HG02798 (cell line): ENCODE data around the gene TRABD2B.

Experiments used
- ATAC-seq: cut with Tn5 transposase; IDR thresholded peaks from one replicate; pipeline ENCODE4 v1.9.1; 2021; ENCODE audit warnings: mild to moderate bottlenecking; ENCODE audit not compliant: unreplicated experiment, poor library complexity

Gene TRABD2B

DNA sequence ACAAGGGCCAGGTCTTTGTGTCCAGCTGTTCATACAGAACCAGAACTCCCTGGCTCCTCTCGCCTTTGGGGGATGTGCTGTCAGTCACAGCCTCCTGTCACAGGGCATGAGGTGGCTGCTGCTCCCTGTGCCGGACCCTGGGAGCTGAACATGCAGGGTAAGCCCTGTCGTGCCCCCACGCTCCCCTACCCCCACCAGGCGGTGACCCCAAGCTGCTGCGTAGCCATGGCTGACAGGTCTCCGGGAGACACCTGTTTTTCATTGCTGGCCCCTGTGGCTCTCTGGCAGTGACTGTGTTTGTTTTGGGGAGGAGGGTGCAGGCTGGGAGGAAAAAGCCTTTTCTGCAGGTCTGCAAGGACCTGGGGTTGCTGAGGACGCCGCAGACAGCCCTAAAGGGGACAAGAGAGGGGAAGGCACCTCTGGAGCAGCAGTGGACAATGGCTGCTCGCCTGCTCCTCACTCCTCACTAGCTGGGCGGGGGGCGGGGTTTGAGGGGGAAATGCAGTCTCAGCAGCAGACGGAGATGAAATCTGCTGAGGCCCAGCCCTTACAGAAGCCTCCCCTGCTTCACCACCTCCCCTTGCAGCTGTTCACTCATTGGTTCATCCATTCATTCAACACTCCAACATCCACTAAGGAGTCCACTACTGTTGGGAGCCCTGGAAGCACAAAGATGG is 81.4 kb downstream of the TRABD2B start:
- no peak for ATAC-seq

DNA sequence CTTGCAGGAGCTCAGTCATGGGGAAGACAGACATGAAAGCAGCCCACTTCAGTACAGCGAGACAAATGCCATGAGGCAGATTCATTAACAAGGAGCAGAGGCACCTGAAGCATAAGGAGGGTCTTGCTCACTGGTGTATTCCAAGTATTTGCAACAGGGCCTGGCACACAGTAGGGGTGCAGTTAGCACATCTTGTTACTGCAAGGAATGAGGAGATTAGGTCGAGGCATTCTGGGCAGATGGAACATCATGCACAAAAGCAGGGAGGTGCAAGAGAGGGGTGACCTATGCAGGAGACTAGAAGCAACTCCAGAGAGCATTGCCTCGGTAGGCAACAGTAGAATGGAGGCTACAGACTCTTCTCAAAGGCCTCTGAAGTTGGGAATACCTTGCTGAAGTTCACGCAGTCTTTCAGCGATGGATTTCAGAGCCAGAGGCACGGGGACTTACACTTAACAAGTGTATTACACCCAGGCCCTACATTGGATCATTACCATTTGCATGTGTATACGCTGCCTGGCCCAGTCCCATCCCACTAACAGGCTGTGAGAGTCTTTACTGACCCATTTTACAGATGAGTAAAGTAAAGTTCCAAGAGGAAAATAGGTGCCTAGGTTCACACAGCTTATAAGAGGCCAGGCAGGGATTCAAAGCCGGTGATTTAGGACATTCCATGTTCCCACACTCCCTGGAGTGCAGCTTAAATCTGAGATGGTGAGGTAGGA is 82.1 kb downstream of the TRABD2B start:
- no peak for ATAC-seq

DNA sequence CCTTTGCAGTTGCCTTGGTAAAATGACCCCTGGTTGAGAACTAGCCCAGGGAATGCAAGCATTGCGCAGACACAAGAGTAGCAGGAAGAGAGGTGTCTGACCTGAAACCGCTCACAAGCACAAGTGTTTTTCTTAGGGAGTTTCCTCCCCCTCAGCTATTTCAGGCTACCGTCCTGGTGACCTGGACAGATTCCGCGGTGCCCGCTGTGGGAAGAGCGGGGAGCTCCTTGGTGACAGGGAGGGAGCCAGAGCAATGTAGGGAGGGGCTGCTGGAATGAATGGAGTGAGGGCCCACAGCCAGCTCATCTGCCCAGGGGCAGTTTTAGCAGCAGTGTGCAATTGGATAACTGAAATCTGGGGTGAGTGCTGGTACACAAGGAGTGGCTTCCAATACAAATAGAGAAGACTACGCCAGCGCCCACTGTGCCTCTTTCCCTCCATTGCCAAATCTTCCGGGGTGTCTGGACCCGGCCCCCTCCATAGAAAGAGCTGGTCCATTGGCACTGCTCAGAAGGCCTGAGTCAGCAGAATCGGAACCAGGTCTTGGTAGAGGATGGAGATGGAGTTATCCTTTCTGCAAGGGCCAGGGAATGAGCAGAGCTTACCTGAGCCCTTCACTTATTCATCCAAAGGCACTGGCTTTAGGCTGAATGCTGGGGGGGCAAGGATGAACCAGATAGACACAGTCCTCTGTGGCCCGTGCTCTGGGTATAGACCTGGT is 82.8 kb downstream of the TRABD2B start:
- no peak for ATAC-seq

DNA sequence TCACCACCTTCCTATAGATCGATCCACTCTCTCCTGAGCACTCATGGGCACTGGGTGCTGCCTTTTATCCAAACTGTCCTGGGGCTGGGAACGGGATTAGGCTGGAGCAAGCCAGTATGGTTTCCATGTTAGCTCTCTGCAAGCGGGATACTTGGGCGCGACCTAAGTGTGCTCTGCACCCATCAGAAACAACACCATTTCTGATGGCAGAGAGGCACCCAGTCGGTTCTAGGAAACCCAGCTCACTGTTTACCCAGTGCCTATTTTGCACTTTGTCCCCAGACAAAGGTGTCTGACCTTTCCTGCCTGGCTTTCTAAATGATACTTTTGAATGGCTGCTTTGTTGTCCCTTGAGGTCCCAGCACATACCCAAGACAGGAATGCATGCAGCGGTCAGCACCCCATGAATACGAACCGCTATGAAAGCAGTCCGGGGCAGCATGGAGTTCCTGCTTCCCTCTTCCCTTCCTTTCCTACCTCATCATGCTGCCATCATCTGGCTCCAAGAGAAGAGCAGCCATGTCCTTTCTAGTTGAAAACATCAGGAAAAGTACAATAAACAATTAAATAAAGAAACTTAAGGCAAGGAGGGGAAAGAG is 83.9 kb downstream of the TRABD2B start:
- no peak for ATAC-seq

DNA sequence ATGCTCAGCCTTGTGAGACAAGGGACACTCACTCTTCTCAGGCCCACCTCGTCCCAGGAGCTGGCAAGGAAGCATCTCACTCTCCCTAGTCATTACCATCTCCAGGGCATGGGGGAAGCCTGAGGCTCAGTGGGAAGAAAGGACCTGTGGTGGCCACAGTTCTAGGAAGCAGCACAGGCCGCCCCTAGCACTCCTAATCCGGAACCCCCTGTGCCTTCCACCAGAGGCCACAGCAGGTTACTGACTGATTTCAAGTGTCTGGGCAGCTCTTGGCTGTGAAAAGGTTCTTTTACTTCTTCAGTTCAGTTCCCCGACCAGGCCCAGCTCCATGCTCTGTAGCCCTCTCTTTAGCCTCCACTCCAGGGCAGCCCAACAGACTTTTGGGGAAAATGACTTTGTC is 84.4 kb downstream of the TRABD2B start:
- ATAC-seq, result no peak

DNA sequence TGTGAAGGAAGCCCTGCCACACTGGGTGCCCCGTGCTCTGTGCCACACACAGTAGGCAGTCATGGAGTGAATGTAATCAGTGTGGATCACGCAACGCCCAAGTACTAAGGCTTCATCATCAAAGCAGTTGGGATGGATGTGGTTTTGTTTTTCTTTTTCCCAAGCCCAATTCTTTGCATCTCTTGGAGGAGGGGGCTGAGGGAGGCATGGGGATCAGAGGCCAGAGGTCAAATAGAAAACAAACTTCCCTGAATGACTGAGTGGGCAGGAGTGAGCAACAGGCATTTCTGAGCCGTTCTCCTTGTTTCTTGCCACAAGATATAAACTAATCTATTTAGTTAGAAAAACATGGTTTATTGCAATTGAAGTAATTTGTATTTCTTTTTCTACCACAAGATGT is 85.3 kb downstream of the TRABD2B start:
- no peak for ATAC-seq

DNA sequence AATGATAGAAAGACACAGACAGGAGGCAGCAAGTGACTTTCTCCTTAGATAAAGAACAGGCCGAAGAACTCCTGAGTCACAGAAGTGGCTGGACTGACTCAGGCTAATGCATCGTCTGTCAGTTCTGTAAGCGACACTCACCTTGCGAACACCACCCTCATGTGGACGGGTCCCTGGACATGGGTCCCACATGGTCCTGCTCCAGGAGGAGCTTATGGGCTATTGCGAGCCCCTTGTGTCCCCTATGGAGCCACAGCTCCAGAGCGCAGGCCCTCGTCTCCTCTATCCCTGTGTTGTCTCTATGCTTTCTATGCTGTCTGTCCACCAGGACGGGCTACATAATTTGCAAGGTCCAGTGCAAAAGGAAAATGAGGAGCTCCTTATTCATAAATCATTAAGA is 85.8 kb downstream of the TRABD2B start:
- ATAC-seq, result no peak

DNA sequence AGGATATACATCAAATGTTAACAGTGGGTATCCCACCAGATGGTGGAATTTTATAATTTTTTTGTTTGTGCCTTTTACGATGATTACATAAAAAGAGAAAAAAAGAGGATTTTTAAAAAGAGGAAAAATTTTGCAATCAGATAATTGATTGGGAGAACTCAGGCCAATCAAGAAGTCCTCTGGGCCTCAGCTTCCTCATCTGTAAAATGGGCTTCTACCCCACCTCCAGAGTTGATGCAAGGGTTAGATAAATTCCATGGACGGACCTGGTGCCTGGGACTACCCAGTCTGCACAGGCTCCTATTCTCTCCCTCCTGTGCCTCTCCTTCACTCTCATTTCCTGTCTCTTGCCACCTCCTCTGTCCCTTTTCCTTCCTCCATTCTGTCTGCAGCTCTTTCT is 88.9 kb downstream of the TRABD2B start:
- ATAC-seq, result no peak

DNA sequence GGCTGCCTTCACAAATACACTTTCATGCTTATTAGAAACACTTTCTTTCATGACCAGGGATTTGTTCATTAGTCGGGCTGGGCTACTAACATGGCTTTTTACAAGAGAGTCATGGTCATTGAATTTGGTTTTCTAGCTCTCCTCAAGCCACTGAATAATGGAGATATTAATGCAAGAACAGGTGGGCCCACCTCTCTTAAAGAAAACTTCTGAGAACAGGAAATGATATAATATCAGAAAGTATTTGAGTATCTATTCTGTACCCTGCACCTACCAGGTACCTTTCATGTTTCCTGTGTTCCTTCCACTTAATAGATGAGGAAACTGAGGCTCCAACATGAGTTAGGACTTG is 90.0 kb downstream of the TRABD2B start:
- ATAC-seq, result no peak

DNA sequence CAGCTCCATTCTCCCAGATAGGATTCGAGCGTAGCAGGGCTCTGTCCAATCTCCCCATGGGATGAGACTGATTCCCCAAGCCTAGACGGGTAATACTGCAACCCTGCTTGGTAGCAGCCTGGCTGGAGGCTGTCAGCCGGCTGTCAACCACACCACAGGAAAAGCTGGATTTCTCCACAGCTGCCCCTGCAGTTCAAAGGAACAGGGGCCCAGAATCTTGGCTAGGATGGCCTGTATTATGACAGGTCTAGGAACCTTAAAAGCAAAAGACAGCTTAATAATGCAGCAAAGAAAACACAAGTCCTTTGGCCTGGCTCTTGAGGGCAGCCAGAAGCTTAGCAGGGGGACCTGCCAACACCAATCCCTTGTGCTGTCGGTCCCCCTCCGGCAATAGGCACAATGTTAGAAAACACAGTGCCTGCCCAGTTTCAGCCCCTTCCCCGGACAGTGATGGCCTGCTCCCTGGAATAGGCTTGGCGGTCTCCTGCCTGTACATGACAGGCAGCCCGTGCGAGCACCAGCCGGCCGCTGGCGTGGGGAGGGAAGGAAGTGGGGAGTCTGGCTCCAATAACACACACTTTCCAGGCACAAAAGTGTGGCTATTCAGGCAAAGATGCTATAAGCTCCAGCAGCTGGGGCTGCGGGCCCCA is 90.5 kb downstream of the TRABD2B start:
- no peak for ATAC-seq

DNA sequence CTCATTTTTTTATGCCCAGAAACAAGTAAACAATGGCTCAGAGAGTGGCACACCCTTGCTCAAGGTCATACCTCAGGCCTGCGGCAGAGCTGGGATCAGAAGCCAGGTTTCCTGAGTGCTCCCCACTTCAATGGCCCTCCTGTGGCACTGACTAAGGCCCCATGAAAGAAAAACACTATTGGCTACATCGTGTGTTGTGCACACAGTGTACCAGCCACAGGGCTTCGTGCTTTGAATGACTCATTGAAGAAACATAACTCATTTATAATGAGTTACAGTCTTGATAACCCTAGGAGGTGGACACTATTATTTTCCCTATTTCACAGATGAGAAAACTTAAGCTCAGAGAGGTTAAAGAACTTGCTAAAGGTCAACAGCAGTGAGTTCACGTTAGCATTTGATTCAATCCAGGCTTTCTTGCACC is 91.2 kb downstream of the TRABD2B start:
- no peak for ATAC-seq

DNA sequence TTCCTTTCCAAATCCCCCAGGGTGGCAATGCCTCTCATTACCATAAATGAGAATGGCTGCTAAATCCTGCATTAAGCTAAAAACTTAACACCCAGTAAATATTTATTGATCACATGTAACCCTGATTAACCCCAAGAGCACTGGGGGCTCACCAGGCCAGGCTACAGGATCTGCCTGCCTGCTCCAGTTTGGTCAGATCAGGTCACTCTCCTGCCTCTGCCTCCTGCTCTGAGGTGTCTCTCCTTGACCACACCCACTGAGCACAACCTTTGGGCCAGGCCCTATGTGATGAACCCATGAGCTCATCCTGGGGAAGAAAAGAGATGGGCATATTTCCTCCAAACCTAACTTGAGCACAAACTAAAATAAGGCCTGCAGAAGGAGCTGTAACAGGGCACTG is 93.5 kb downstream of the TRABD2B start:
- ATAC-seq, result no peak

DNA sequence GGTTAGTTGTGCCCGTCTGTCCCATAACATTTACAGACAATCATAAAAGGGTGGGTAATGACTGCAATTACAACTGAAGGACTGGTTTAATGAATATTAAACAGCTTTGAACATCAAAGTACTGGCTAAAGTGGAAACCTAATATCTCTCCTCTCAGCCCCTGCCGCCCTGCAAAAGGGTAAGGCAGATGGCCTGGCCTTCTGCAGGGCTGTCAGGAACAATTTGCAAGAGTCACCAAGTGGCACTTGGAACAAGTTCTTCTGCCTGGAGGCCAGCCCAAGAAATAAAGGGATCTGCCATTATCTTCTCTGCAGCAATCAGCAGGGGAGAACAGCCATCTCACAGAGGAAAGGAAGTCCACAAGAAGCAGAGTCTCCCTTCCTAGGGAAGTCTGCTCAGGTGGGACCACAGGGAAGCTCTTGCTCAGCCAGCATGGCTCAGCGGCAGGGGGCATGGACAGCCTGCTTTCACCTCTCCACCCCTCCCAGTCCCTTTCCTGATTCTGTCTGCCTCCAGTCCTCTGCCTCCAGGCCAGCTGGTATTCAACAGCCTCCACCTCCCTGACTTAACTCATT is 96.1 kb downstream of the TRABD2B start:
- no peak for ATAC-seq

DNA sequence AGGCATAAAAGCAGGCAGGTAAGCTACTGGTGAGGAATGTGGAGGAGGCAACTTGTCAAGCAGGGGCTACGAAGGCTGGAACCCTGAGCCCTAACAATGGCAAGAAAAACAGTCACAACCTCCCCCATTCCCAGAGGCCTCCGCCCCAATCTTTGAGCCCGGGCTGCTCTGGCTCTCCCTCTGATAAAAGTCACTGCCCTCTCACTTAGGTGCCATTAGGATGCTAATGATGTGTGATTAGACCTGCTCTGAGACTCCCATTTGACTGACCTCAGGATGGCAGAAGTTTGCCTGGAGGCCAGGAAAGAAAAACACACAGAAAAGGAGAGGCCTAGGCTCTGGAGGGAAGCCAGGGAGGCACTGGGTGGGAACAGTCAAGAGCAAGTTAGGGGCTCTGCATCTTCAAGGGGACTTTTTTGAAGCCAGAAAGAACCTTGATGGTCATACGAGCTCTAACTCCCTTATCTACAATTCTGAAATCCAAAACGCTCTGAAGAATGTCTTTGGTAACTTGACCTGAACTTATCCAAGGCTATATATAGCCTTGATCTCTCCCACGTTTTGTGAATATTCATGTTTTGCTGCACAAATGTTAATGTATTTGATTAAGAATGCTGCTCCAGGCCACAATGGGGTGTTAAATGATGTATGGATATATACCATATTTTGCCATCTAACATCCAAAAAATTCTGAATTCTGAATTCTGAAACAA is 98.9 kb downstream of the TRABD2B start:
- no peak for ATAC-seq

DNA sequence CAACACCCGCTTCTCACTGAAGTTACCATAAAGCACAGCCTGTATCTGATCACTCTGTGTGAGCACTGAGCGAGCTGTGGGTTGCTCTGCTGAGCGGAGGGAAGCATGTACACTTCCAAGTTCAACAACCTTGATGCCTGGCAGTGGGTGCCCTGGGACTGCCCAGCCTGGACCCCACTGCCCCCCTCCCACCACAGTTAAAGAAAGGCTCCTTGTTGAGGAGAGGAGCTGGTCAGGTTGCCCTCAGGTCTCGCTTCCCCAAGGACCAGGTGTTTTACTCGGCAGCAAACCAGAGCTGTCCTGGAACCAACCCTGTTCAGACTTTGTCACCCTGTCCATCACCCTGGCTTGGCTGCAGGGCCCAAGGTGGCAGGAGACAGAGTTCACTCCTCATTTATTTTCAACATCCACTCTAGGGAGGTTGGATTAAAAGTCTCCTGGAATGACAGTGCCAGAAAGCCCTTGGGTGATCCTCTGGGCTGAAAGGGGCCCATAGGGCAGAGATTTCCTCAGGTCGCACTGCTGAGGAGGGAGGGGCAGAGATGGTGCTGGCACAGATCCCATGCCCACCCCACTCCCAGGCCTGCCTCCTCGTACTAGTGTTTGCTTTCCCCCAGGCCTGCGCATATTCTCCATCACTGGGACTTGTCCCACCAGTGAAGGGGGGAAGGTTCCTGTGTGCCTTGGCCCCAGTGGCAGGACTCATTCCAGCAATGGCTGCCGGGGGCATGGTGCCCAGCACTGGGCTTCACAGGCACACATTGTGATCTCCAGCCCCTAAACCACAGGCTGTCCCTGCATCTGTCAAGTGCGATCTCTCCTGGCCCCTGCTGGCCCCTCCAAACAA is 101.7 kb downstream of the TRABD2B start:
- ATAC-seq, result no peak

DNA sequence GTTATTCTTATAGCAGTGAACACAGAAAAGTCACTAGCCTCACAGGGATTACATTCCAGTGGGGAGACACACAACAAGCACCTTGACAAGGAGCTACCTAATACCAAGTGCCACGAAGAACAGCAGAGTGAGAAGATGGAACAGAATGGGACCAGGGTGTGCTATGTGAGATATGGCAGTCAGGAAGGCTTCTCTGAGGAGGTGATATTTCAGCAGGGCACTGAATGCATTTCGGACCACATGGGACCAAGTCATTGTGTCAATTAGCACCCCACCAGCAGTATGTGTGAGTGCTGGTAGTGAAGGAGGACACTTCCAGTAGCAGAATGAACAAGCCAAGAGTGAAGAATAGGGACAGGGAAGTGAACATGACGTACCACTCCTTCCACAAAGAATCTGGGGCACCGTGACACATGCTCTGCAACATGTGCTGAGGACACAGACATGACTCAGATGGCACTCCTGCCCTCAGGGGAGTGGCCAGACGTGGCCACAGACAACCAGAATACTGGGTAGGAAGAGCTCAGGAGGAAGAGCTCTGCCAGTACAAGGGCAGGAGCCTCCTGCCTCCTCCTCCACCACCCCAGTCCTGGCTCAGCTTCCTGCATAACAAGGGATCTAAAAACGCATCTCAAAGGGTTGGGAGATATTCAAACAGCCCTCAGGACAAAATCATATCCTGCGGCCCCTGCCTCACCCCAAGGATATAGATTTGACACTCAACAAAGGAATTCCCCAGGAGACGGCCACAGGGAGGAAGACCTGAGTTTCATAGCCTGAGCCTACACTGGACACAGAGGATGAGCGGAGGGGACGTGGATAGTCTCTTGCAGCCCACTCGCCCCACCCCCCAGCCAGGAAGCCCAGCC is 102.5 kb downstream of the TRABD2B start:
- no peak for ATAC-seq

DNA sequence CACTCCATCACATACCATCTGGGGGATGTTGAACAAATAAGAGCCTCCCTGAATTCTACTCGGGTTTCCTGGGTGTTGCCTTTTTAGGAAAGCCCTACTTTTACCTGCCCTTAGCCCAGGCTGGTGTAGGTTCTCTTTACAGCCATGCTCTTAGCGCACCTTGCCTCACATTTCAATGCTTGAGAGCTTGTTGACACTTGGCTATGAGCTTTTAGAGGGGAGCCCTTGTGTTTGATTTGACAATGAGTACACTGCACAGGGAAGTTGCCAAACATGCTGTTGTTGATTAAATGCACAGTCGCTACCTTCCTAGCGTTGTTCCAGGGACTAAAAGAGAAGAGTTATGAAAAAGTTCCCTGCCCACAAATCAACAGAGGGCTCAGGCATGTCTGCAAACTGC is 103.8 kb downstream of the TRABD2B start:
- ATAC-seq, result no peak

DNA sequence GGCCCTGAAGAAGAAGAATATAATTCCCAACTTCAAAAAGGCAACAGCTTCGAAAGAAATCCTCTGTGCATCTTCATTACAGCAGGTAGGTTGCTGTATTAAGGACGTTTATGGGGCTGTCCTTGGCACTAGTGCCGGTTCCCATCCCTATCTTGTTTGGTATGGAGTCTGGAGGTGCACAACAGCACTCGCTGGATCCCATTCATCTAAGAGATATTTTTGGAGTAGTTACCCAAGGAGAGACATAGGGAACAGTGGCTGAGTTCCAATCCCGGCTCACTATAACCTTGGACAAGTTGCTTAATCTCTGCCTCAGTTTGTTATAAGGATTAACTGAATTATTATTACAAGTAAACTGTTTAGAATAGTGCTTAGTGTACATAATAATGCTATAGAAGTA is 106.4 kb downstream of the TRABD2B start:
- no peak for ATAC-seq
